SK-N-SH treated with all-trans-retinoic acid at 6 μM for 48 hours (cell line): ENCODE measurements around the gene MRPS27.

Experiments
- ARNTL ChIP-seq: fragments of 450-650 bp; formaldehyde crosslinking; IDR thresholded peaks from 2 replicates; pipeline ENCODE4 v1.5.0; 2020; ENCODE audit warnings: low read depth, mild to moderate bottlenecking, moderate library complexity, borderline replicate concordance
- CREB5 ChIP-seq: fragments of 250-450 bp; sonication (Bioruptor Pico); IDR thresholded peaks from 2 replicates; pipeline ENCODE4 v1.5.1; 2020; ENCODE audit warnings: low read depth, mild to moderate bottlenecking, moderate library complexity
- CSDC2 ChIP-seq: fragments of 250-450 bp; sonication (Bioruptor Pico); IDR thresholded peaks from 2 replicates; pipeline ENCODE4 v1.5.0; 2020; ENCODE audit warnings: mild to moderate bottlenecking, moderate library complexity
- PATZ1 ChIP-seq: fragments of 250-450 bp; sonication (Bioruptor Pico); IDR thresholded peaks from 2 replicates; pipeline ENCODE4 v1.8.0; 2020; ENCODE audit warnings: mild to moderate bottlenecking, moderate library complexity, borderline replicate concordance
- PPARA ChIP-seq: fragments of 250-450 bp; sonication (Bioruptor Pico); IDR thresholded peaks from 2 replicates; pipeline ENCODE4 v1.5.0; 2020; ENCODE audit warnings: mild to moderate bottlenecking, borderline replicate concordance
- RARB ChIP-seq: fragments of 250-450 bp; sonication (Bioruptor Pico); IDR thresholded peaks from 2 replicates; pipeline ENCODE4 v1.8.0; 2021; ENCODE audit warnings: mild to moderate bottlenecking, moderate library complexity
- TSHZ2 ChIP-seq: fragments of 250-450 bp; sonication (Bioruptor Pico); IDR thresholded peaks from 2 replicates; pipeline ENCODE4 v1.5.0; 2020; ENCODE audit warnings: mild to moderate bottlenecking, moderate library complexity
- ZFP3 ChIP-seq: fragments of 250-450 bp; sonication (Bioruptor Pico); IDR thresholded peaks from 2 replicates; pipeline ENCODE4 v1.5.0; 2020; ENCODE audit warnings: mild to moderate bottlenecking, moderate library complexity
- ZNF70 ChIP-seq: fragments of 450-650 bp; formaldehyde crosslinking; IDR thresholded peaks from 2 replicates; pipeline ENCODE4 v1.5.0; 2020; ENCODE audit warnings: mild to moderate bottlenecking, moderate library complexity

GRCh38 chr5:72242796-72243475, 77.1 kb downstream of the MRPS27 start:
- TF ChIP-seq TSHZ2 (CRISPR knock-in tag) = no peak
- no peak for TF ChIP-seq ARNTL (CRISPR knock-in tag)
- TF ChIP-seq ZNF70 (CRISPR knock-in tag) = no peak
- no peak for TF ChIP-seq ZFP3
- TF ChIP-seq PATZ1 (CRISPR knock-in tag) = no peak
- TF ChIP-seq PPARA (CRISPR knock-in tag) = no peak
- TF ChIP-seq CREB5 (CRISPR knock-in tag) = no peak
- no peak for TF ChIP-seq RARB (CRISPR knock-in tag)
- no peak for TF ChIP-seq CSDC2 (CRISPR knock-in tag)
